Omental fat pad (tissue), 4 donors: Measurements from ENCODE around the gene DGKB. TPM values are rescaled to one million over a fixed set of nuclear protein-coding genes. Genes with fewer than 3 reads are reported as not detected.
"Not testable (repeated sequence)": the region's sequence is repeated elsewhere in the genome, so short reads cannot be mapped to it uniquely, and the experiment has no call there.

Experiments
- ATAC-seq: fragments of 150-250 bp; one replicate; pipeline ENCODE4 v1.9.1; 2016; ENCODE audit warnings: mild to moderate bottlenecking, moderate library complexity; ENCODE audit not compliant: low FRiP score
- DNase-seq: peaks from one replicate; pipeline ENCODE4 v3.0.0-alpha.2; 2019; ENCODE audit warnings: low spot score
- total RNA-seq, 4 donors: library from RNA; depleted of rRNA; stranded (reverse); fragments of >200 nt; gene quantifications; one replicate each; pipeline ENCODE4 v1.1.0, GENCODE V29; 2016
- TF ChIP-seq, protein P1 (sequence below), 3 donors: fragments of 450-650 bp; IDR thresholded peaks; one replicate each; pipeline ENCODE4 v1.5.1; 2016 to 2017; ENCODE audit warnings: antibody characterized with exemption in 3 of 3, mild to moderate bottlenecking in 3 of 3, moderate library complexity in 2 of 3

Gene DGKB
- total RNA-seq, 4 donors from 2014 or later: 0.12 to 2.8 TPM; not detected in 2

GRCh38 chr7:14495633-14496032, 406.9 kb downstream of the DGKB start:
- ATAC-seq: no peak
- TF ChIP-seq, protein P1, sequence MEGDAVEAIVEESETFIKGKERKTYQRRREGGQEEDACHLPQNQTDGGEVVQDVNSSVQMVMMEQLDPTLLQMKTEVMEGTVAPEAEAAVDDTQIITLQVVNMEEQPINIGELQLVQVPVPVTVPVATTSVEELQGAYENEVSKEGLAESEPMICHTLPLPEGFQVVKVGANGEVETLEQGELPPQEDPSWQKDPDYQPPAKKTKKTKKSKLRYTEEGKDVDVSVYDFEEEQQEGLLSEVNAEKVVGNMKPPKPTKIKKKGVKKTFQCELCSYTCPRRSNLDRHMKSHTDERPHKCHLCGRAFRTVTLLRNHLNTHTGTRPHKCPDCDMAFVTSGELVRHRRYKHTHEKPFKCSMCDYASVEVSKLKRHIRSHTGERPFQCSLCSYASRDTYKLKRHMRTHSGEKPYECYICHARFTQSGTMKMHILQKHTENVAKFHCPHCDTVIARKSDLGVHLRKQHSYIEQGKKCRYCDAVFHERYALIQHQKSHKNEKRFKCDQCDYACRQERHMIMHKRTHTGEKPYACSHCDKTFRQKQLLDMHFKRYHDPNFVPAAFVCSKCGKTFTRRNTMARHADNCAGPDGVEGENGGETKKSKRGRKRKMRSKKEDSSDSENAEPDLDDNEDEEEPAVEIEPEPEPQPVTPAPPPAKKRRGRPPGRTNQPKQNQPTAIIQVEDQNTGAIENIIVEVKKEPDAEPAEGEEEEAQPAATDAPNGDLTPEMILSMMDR (IDR thresholded peaks at IDR 0.05): no peak
- no peak for DNase-seq

DNA sequence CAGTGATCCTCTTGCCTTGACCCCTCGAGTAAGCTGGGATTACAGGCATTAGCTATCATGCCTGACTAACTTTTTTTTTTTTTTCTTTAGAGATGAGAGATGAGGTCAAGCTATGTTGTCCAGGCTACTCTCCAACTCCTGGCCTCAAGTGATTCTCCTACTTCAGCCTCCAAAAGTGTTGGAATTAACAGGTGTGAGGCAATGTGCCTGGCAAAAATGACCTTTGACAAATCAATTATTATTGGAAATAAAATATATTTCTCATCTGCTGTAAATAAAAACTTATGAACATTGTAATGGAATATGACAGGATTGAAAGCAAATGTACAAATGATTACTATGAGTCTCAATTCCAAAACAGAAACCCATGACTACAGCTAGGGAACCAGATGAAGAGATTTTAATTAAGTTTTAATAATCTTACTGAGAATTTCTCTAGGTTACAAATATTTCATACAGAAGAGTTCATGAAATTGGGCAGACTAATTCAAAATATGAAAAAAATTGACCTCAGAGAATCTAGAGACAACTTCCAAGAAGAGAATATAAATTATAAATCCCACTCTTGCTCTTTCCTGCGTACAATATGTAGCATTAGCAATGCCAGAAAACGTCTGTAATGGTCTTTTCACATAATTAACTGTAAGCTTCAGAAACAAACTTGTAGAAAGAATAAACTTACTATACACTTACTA, 414.7 kb downstream of the DGKB start:
- TF ChIP-seq, protein P1 (IDR thresholded peaks at IDR 0.05): no peak

GRCh38 chr7:14483663-14484062, 418.9 kb downstream of the DGKB start:
- TF ChIP-seq, protein P1 (IDR thresholded peaks at IDR 0.05): no peak

More for the DNA sequence above, 414.7 kb downstream of the DGKB start:
- ATAC-seq (no peak), DNase-seq (no peak)

GRCh38 chr7:14480281-14480680, 422.3 kb downstream of the DGKB start:
- DNase-seq (no peak), ATAC-seq (no peak)
- TF ChIP-seq, protein P1 (IDR thresholded peaks at IDR 0.05): no peak

More at GRCh38 chr7:14483663-14484062, 418.9 kb downstream of the DGKB start:
- no peak for ATAC-seq
- DNase-seq: no peak

DNA sequence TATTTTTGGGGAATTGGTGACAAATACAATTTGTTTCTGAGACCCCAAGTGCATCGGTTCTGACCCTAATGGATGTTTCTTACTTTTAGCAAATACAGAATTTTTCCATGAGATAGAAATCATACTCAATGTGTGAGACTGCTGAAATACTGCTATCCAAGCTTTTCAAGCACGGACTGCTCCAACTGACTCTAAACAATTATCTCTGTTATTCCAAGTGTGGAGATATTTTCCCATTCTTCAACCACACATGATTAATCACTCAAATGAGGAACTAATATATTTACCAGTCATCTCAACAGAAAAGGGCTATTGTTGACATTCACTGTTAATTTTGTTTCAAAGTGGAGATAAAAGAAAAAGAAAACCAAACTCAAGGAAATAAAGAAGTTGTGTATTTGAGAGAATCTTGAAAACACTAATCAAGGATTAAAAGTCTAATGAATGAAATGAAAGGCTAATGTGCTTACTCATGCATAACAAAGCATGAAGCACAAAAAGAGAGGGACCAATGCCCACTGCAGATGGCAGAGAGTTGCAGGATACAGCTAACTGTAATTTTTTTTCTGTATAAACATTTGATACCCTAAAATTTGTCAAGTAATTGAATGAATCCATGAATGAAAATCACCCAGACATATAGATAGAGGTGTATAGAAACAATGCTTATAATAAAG, 423.6 kb downstream of the DGKB start:
- TF ChIP-seq, protein P1 (IDR thresholded peaks at IDR 0.05): no peak
- DNase-seq (no peak), ATAC-seq (no peak)

GRCh38 chr7:14461716-14462115, 440.8 kb downstream of the DGKB start:
- not testable (repeated sequence) for ATAC-seq, DNase-seq

DNA sequence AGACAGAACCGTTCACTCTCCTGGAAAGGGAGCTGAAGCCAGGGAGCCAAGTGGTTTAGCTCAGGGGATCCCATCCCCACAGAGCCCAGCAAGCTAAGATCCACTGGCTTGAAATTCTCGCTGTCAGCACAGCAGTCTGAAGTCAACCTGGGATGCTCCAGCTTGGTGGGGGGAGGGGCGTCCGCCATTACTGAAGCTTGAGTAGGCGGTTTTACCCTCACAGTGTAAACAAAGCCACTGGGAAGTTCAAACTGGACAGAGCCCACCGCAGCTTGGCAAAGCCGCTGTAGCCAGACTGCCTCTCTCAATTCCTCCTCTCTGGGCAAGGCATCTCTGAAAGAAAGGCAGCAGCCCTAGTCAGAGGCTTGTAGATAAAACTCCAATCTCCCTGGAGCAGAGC, 443.7 kb downstream of the DGKB start:
- DNase-seq, ATAC-seq: not testable (repeated sequence)
